ENCODE measurements around the gene ZNF709. TPM values are rescaled to one million over a fixed set of nuclear protein-coding genes. Genes with fewer than 3 reads are reported as not detected.

The ZNF709 gene
- total and polyA plus RNA-seq, 2 of the 13 experiments (the other 11 are each of a cell fraction or from before 2014, with no cell fraction given) = 1.5 to 3.9 TPM

- TF ChIP-seq ZNF709 (CRISPR knock-in tag; IDR thresholded peaks at IDR 0.05) (peak; percentile 37; the same call in 1 of the 2 replicates), PHB2 (IDR thresholded peaks at IDR 0.05; ENCODE audit: partially characterized antibody) (no peak), STAT6 (CRISPR knock-in tag; IDR thresholded peaks at IDR 0.05; ENCODE audit: borderline replicate concordance) (peak; percentile 65; the same call in 1 of the 2 replicates), ELF4 (CRISPR knock-in tag; IDR thresholded peaks at IDR 0.05; ENCODE audit: borderline replicate concordance) (peak; percentile 81; the same call in 1 of the 2 replicates), AGO2 (optimal IDR thresholded peaks at IDR 0.05; ENCODE audit: low read depth, low read length) (peak; percentile 94), MAZ (IDR thresholded peaks at IDR 0.05; ENCODE audit: borderline replicate concordance, low read depth, low read length) (no peak), MAZ (CRISPR knock-in tag; IDR thresholded peaks at IDR 0.05; ENCODE audit: low read depth) (peak; percentile 90), PAWR (CRISPR knock-in tag; IDR thresholded peaks at IDR 0.05; ENCODE audit: borderline replicate concordance) (0 out of 2 replicates have a peak, but pooled peaks have one; percentile 51), SIN3B (IDR thresholded peaks at IDR 0.05; ENCODE audit: low read length) (peak; percentile 71), ZNF547 (CRISPR knock-in tag; IDR thresholded peaks at IDR 0.05) (0 out of 2 replicates have a peak, but pooled peaks have one; percentile 69), SIX1 (CRISPR knock-in tag; IDR thresholded peaks at IDR 0.05; ENCODE audit: borderline replicate concordance) (no peak), ZNF101 (CRISPR knock-in tag; IDR thresholded peaks at IDR 0.05; ENCODE audit: borderline replicate concordance, low read depth) (no peak), STAG1 (CRISPR knock-in tag; IDR thresholded peaks at IDR 0.05) (peak; percentile 59), MIER3 (CRISPR knock-in tag; IDR thresholded peaks at IDR 0.05; ENCODE audit: borderline replicate concordance) (peak; percentile 79), MZF1 (CRISPR knock-in tag; IDR thresholded peaks at IDR 0.05; ENCODE audit: borderline replicate concordance) (peak; percentile 52; the same call in 1 of the 2 replicates), MBNL3 (CRISPR knock-in tag; conservative IDR thresholded peaks at IDR 0.05) (no peak), GATA4 (IDR thresholded peaks at IDR 0.05; ENCODE audit: borderline replicate concordance, low read depth) (peak; percentile 72), TGIF2 (CRISPR knock-in tag; IDR thresholded peaks at IDR 0.05) (peak; percentile 71; the same call in 1 of the 2 replicates), KAT7 (CRISPR knock-in tag; IDR thresholded peaks at IDR 0.05; ENCODE audit: borderline replicate concordance) (no peak; the same call in 1 of the 2 replicates), ZFP36L1 (CRISPR knock-in tag; IDR thresholded peaks at IDR 0.05) (peak; percentile 83), ZNF761 (CRISPR knock-in tag; conservative IDR thresholded peaks at IDR 0.05) (peak; percentile 85; the same call in 1 of the 2 replicates), MEIS2 (CRISPR knock-in tag; IDR thresholded peaks at IDR 0.05) (peak; percentile 45; the same call in 1 of the 2 replicates), KMT2A (CRISPR knock-in tag; IDR thresholded peaks at IDR 0.05) (peak; percentile 74), SP5 (CRISPR knock-in tag; IDR thresholded peaks at IDR 0.05; ENCODE audit: borderline replicate concordance, low read depth) (peak; percentile 81), ZNF329 (CRISPR knock-in tag; IDR thresholded peaks at IDR 0.05; ENCODE audit: low read depth) (peak; percentile 67; the same call in 1 of the 2 replicates), ARNT2 (CRISPR knock-in tag; IDR thresholded peaks at IDR 0.05; ENCODE audit: low read depth) (peak; percentile 96), ZNF343 (CRISPR knock-in tag; IDR thresholded peaks at IDR 0.05) (0 out of 2 replicates have a peak, but pooled peaks have one; percentile 61), ZMYM3 (CRISPR knock-in tag; IDR thresholded peaks at IDR 0.05) (no peak), IRX3 (CRISPR knock-in tag; IDR thresholded peaks at IDR 0.05; ENCODE audit: borderline replicate concordance, low read depth) (peak; percentile 90)
Measured at GRCh38 chr19:12495002-12495802, 10.6 kb upstream of the ZNF709 start (continued).
